ENCODE measurements around the gene KREMEN1.
A peak's percentile ranks its signal among the peaks of the same experiment; 100 is the strongest.

Gene KREMEN1

DNA sequence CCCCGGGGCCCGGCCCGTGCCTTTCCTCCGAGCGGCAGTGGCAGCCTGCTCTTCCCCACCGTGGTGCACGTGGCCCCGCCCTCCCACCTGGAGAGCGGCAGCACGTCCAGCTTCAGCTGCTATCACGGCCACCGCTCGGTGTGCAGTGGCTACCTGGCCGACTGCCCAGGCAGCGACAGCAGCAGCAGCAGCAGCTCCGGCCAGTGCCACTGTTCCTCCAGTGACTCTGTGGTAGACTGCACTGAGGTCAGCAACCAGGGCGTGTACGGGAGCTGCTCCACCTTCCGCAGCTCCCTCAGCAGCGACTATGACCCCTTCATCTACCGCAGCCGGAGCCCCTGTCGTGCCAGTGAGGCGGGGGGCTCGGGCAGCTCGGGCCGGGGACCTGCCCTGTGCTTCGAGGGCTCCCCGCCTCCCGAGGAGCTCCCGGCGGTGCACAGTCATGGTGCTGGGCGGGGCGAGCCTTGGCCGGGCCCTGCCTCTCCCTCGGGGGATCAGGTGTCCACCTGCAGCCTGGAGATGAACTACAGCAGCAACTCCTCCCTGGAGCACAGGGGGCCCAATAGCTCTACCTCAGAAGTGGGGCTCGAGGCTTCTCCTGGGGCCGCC lies 23.1 kb upstream of the KREMEN1 start:
- no peak for DNase-seq

DNA sequence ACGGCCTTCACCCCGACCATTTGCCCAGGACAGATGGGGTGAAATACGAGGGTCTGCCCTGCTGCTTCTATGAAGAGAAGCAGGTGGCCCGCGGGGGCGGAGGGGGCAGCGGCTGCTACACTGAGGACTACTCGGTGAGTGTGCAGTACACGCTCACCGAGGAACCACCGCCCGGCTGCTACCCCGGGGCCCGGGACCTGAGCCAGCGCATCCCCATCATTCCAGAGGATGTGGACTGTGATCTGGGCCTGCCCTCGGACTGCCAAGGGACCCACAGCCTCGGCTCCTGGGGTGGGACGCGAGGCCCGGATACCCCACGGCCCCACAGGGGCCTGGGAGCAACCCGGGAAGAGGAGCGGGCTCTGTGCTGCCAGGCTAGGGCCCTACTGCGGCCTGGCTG lies 22.4 kb upstream of the KREMEN1 start:
- no peak for DNase-seq

GRCh38 chr22:29053048-29053702 lies 19.7 kb upstream of the KREMEN1 start:
- no peak for DNase-seq

GRCh38 chr22:29054251-29054767 lies 18.5 kb upstream of the KREMEN1 start:
- DNase-seq: no peak

GRCh38 chr22:29055192-29055830 lies 17.5 kb upstream of the KREMEN1 start:
- DNase-seq: no peak

DNA sequence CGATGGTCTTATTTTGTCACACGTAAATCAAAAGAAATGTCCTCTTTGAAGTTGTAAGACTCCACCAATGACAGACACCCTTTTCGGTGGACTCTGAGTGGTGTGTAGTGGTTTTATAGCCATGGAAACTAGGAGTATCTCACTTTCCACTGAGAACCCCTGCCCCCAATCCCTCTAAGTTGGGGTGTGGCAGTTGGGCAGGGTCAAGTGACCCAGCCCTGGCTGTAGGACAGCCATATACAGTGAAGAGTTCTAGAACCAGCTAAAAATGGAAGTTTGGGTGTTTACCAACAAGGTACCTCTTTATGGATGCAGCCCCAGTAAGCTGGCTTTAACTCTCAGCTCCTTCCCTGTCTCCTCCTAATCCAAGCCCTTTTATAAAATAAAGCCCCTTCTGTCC lies 16.4 kb upstream of the KREMEN1 start:
- no peak for DNase-seq

GRCh38 chr22:29060251-29060869 lies 12.5 kb upstream of the KREMEN1 start:
- no peak for DNase-seq

DNA sequence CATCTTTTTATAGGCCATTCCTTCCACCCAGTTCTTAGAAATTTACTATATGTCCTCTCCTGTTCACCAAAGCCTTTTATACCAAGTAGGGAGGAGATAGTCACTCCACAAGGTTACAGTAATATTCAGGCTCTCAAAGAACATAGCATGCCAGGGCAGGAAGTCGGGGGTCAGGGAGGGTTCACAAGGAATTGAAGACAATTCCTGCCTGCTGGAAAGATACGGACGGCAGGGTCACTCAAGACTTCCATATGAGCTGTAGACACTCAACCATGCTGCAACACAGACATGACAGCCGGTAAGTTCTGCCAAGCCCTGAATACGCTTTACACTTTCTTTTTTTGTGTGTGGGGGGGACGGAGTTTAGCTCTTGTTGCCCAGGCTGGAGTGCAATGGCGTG lies 11.9 kb upstream of the KREMEN1 start:
- DNase-seq: no peak

GRCh38 chr22:29061773-29062172 lies 11.1 kb upstream of the KREMEN1 start, which contains the start of gene C22orf31:
Gene C22orf31 (minus strand): TSS chr22:29061831. CDS start chr22:29061792, 39 bp downstream.
- no peak for DNase-seq

GRCh38 chr22:29062286-29062821 lies 10.5 kb upstream of the KREMEN1 start:
- DNase-seq: no peak

DNA sequence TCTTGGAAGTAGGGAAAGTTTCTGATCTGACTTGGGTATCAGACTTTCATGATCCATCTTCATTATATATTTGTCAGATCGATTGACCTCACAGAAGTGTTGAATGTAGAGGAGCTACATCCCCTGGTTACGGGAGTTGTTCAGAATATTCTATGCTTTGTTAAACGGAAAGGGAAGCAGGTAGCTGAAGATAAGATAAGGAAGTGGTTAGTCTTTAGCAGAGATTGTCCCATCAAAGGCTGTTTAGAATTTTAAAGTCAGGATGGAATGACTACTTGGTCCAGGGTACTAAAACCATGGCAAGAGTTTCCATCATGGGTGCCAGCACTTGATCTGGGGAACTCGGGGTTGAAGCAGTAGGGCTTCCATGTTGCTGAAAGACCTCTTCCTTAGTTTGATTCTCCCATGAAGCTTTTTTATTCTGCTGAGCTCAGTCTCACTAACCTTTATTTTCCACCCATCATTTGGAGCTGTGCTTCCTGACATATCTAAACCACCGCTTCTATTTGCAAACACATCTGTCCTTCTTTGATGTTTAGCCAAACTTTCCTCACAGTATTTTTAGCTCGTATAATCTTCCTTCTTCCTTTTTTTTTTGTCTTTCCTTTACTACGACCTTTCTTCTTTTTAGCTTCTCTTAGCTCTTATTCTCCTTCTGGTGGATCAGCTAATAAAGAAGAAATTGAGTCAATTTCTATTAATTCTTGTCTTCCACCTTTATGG lies 7.2 kb upstream of the KREMEN1 start:
- DNase-seq: no peak

DNA sequence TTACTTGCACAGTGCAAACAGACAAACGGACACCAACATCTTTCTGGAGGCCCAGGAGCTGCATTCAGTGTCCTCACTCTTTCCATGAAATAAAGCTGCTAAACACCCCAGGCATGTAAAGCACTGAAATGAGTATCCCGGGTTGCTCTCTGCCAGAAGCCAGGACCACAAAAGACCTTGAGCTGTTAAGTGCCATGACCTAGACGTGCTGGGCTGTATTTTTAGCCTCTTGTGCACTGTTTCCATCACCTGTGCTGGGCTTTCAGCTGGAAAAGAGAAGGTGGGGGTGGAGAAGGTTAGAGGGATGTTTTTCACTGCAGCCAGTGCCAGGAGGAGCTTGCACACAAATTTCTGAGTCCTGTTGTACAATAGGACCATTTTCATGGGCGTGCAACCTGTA lies 3.4 kb upstream of the KREMEN1 start:
- no peak for DNase-seq

DNA sequence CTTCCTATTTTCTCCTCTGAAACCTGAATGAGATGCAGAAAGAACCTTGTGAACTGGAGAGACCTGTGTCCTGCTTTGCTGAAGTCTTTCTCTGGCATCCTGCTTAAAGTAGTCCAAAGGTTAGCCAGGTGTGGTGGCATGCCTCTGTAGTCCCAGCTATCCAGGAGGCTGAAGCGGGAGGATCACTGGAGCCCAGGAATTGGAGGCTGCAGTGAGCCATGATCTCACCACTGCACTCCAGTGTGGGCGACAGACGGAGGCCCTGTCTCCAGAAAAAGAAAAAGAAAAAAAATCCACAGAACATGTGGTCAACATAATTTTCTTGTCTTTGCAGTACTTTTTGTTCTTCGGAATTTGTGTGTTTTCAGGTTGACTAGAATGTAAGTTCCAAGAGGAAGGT lies 2.3 kb upstream of the KREMEN1 start:
- no peak for DNase-seq

DNA sequence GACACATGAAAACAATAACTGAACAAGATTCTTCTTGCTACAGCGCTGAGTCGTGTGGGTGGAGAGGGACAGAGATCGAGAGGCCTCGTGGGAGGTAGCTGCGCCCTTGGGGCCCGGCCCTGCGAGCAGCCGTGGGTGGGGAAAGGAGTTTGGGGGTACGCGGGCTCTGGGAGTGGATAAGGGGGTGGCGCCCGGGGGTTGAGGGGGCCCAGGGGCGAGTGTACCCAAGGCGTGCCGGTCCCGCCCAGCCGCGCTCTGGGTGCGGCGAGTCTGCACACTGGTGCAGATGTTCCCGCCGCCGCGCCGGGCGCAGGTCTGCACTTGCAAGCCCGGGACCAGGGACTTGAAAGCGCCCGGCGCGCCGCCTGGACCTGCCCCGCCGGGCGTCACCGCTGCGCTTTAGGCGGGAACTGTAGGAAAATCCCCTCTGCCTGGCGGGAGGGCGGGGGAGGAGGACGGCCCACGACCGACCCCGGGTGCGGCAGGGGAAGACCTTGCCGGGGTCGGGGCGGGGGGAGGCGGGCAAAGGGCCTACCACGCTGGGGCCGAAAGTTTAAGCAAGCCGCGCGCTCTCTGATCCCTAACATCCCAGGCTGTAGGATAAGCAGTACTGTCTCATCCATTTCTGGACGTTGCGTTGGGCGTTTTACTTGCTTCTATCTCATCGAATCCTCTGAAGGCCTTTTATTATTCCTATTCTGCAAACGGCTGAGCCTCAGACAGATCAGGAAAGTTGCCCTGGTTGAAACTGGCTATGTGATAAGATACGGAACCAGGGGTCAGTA lies 1.4 kb upstream of the KREMEN1 start:
- peak; percentile 0 for DNase-seq

DNA sequence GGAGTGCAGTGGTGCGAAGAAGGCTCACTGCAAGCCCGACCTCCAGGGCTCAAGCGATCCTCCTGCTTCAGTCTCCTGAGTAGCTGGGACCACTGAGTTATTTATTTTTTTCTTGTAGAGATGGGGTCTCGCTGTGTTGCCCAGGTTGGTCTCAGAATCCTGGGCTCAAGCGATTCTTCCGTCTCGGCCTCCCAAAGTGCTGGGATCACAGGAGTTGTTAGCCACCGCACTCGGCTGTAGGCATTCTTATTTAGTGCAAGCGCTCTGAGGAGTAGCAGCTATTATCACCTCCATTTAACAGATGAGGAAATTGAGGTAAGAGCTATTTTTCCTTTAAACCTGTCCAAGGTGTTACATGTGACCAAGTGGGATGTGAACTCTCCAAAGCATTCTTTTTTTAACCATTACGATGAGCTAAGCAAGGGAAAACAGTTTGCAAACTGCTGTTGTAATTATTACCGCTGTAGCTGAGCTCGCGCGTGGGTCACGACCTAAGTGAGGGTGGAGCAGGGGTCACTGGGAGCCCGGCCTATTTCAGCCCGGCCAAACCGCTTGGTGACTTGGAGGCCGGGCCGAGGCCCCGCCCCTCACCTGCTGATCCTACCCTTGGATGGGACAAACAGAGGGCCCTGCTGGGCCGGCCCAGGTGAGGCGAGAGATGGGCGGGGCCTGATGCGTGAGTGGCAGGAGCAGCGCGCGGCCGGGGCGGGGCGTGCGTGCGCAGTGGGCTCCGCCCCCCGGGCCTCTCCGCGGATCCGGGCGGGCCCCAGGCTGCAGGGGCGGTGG lies 449 bp upstream of the KREMEN1 start:
- peak; percentile 49 for DNase-seq

- DNase-seq: no peak
These were observed 912 bp downstream of the KREMEN1 start for GRCh38 chr22:29073618-29074275.

- DNase-seq: no peak
These were observed 1.5 kb downstream of the KREMEN1 start for GRCh38 chr22:29074276-29074772.

DNA sequence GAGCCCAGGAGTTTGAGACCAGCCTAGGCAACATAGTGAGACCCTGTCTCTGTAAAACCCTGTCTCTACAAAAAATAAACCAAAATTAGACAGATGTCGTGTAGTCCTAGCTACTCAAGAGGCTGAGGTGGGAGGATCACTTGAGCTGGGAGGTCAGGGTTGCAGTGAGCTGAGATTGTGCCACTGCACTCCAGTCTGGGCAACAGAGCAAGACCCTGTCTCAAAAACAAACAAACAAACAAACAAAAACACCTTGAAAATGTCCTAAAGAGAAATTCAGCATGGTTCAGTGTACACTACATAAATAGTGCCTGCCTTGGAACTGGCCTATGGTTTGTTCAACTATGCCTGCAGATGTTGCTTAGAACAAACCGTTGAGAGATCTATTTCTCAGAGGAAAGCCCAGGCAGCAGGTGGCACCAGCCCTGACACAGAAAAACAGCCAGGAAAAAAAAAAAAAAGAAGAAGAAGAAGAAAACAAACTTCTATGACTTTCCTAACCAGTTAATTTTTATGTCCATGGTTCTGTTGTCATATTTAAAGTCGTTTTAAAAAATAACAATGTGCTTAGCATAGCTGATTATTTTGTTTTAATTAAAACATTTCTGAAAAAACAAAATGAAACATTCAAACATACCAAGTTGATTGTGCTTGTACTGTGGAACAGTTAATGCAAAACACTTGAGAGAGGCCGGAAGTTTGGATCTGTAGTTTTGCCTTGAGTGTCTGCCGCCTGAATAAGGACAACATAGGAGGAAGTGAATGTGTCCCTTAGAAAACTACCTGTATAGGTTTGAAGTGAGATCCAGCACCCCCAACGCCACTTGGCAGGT lies 5.4 kb downstream of the KREMEN1 start:
- DNase-seq: no peak

GRCh38 chr22:29078869-29079207 lies 6.0 kb downstream of the KREMEN1 start:
- DNase-seq: no peak

Measured in NCI-H774 (cell line).